Skeletal muscle satellite cell (primary cell): ENCODE measurements around the gene EFCC1.

Source experiments
- H3K27me3 ChIP-seq: 2 replicates; pipeline ENCODE4 v1.7.0; 2013; ENCODE audit warnings: low read length; ENCODE audit not compliant: control insufficient read depth, insufficient read depth
- H3K36me3 ChIP-seq: 2 replicates; pipeline ENCODE4 v1.7.0; 2013; ENCODE audit warnings: mild to moderate bottlenecking, control low read depth, low read length; ENCODE audit not compliant: insufficient read depth
- H3K4me1 ChIP-seq: 2 replicates; pipeline ENCODE4 v1.7.0; 2013; ENCODE audit warnings: low read length; ENCODE audit not compliant: control insufficient read depth, insufficient read depth
- H3K4me2 ChIP-seq: 2 replicates; pipeline ENCODE4 v1.7.0; 2013; ENCODE audit warnings: mild to moderate bottlenecking, low read length
- H3K4me3 ChIP-seq: 2 replicates; pipeline ENCODE4 v1.7.0; 2013; ENCODE audit warnings: low read length
- H3K9ac ChIP-seq: 2 replicates; pipeline ENCODE4 v1.7.0; 2013; ENCODE audit warnings: mild to moderate bottlenecking, low read depth, low read length, moderate library complexity
- H3K9me3 ChIP-seq: replicated peaks from 2 replicates; pipeline ENCODE4 v1.7.0; 2013; ENCODE audit warnings: mild to moderate bottlenecking, control low read depth, low read length

EFCC1 gene

GRCh38 chr3:129050556-129051295 is 49.6 kb downstream of the EFCC1 start:
- no peak overlapping the region for H3K4me3 ChIP-seq
- no peak overlapping the region for H3K4me2 ChIP-seq
- H3K9me3 ChIP-seq: no peaks in the 10 kb centered on the region
- peaks cover 30% of the 10 kb centered on the region for H3K27me3 ChIP-seq
- no peak overlapping the region for H3K9ac ChIP-seq
- H3K4me1 ChIP-seq: peaks cover 8% of the 10 kb centered on the region
- no peaks in the 10 kb centered on the region for H3K36me3 ChIP-seq

- no peak overlapping the region for H3K9ac ChIP-seq
- no peak overlapping the region for H3K4me2 ChIP-seq
- H3K36me3 ChIP-seq: no peaks in the 10 kb centered on the region
- no peaks in the 10 kb centered on the region for H3K9me3 ChIP-seq
- no peak overlapping the region for H3K4me3 ChIP-seq
- H3K27me3 ChIP-seq: peaks cover 32% of the 10 kb centered on the region
- H3K4me1 ChIP-seq: peaks cover 5% of the 10 kb centered on the region
These were observed 50.8 kb downstream of the EFCC1 start for GRCh38 chr3:129051871-129052340.

GRCh38 chr3:129052675-129053074 is 51.6 kb downstream of the EFCC1 start:
- H3K9ac ChIP-seq: no peak overlapping the region
- H3K4me1 ChIP-seq: peaks cover 5% of the 10 kb centered on the region
- H3K4me3 ChIP-seq: no peak overlapping the region
- no peak overlapping the region for H3K4me2 ChIP-seq
- H3K36me3 ChIP-seq: no peaks in the 10 kb centered on the region
- peaks cover 32% of the 10 kb centered on the region for H3K27me3 ChIP-seq
- no peaks in the 10 kb centered on the region for H3K9me3 ChIP-seq

GRCh38 chr3:129054605-129055104 is 53.6 kb downstream of the EFCC1 start:
- H3K4me1 ChIP-seq: peaks cover 5% of the 10 kb centered on the region
- no peak overlapping the region for H3K4me3 ChIP-seq
- H3K4me2 ChIP-seq: no peak overlapping the region
- H3K9ac ChIP-seq: no peak overlapping the region
- H3K9me3 ChIP-seq: no peaks in the 10 kb centered on the region
- peaks cover 48% of the 10 kb centered on the region for H3K27me3 ChIP-seq
- no peaks in the 10 kb centered on the region for H3K36me3 ChIP-seq

- H3K4me2 ChIP-seq: no peak overlapping the region
- no peaks in the 10 kb centered on the region for H3K36me3 ChIP-seq
- peaks cover 5% of the 10 kb centered on the region for H3K4me1 ChIP-seq
- H3K9me3 ChIP-seq: no peaks in the 10 kb centered on the region
- H3K27me3 ChIP-seq: peaks cover 49% of the 10 kb centered on the region
- no peak overlapping the region for H3K4me3 ChIP-seq
- H3K9ac ChIP-seq: no peak overlapping the region
These were observed 55.5 kb downstream of the EFCC1 start for GRCh38 chr3:129056451-129057173.

- Histone ChIP-seq H3K9me3 (no peaks in the 10 kb centered on the region), H3K9ac (no peak overlapping the region), H3K36me3 (no peaks in the 10 kb centered on the region), H3K27me3 (peaks cover 49% of the 10 kb centered on the region), H3K4me2 (no peak overlapping the region), H3K4me3 (no peak overlapping the region), H3K4me1 (peaks cover 5% of the 10 kb centered on the region)
These were observed 56.1 kb downstream of the EFCC1 start for GRCh38 chr3:129057249-129057648.

- Histone ChIP-seq H3K4me3 (no peak overlapping the region), H3K9me3 (no peaks in the 10 kb centered on the region), H3K9ac (no peak overlapping the region), H3K4me2 (no peak overlapping the region), H3K36me3 (no peaks in the 10 kb centered on the region), H3K27me3 (peaks cover 51% of the 10 kb centered on the region), H3K4me1 (peaks cover 3% of the 10 kb centered on the region)
These were observed 57.5 kb downstream of the EFCC1 start for GRCh38 chr3:129058441-129059200.

- Histone ChIP-seq H3K36me3 (no peaks in the 10 kb centered on the region), H3K9me3 (no peaks in the 10 kb centered on the region), H3K4me2 (no peak overlapping the region), H3K27me3 (peaks cover 51% of the 10 kb centered on the region), H3K9ac (no peak overlapping the region), H3K4me3 (no peak overlapping the region), H3K4me1 (no peaks in the 10 kb centered on the region)
These were observed 58.3 kb downstream of the EFCC1 start for GRCh38 chr3:129059311-129059958.

- Histone ChIP-seq H3K36me3 (no peaks in the 10 kb centered on the region), H3K4me3 (no peak within 1 kb of the TSS), H3K27me3 (peaks cover 50% of the 10 kb centered on the region), H3K4me1 (no peaks in the 10 kb centered on the region), H3K4me2 (no peak within 1 kb of the TSS), H3K9ac (no peak within 1 kb of the TSS), H3K9me3 (no peaks in the 10 kb centered on the region)
These were observed 59.3 kb downstream of the EFCC1 start, which contains the start of gene GP9 for GRCh38 chr3:129060276-129061022. TSS of gene GP9 (plus strand) at chr3:129060779. CDS start at chr3:129061740, 961 bp downstream.

GRCh38 chr3:129061023-129061887 is 60.2 kb downstream of the EFCC1 start:
- no peak overlapping the region for H3K4me3 ChIP-seq
- no peaks in the 10 kb centered on the region for H3K4me1 ChIP-seq
- H3K36me3 ChIP-seq: no peaks in the 10 kb centered on the region
- H3K9me3 ChIP-seq: no peaks in the 10 kb centered on the region
- peaks cover 47% of the 10 kb centered on the region for H3K27me3 ChIP-seq
- no peak overlapping the region for H3K4me2 ChIP-seq
- no peak overlapping the region for H3K9ac ChIP-seq
